ENCODE results near the gene ZNF48.

GRCh38 chr16:30356401-30357084 lies 38.7 kb upstream of the ZNF48 start:
- TF ChIP-seq CTCF (IDR thresholded peaks at IDR 0.05) (no peak), TAF1 (IDR thresholded peaks at IDR 0.05; ENCODE audit: borderline replicate concordance, low read depth, low read length) (no peak), POLR2AphosphoS5 (IDR thresholded peaks at IDR 0.05; ENCODE audit: low read depth, low read length) (no peak), GABPA (IDR thresholded peaks at IDR 0.05; ENCODE audit: low read depth) (no peak), FOXJ3 (CRISPR knock-in tag; IDR thresholded peaks at IDR 0.05) (no peak)

Data from SK-N-SH (cell line).